NT2/D1 (cell line): ENCODE data around the gene STARD7.

ENCODE experiments used
- SUZ12 ChIP-seq: IDR thresholded peaks from 2 replicates; pipeline ENCODE4 v1.6.1; 2011; ENCODE audit not compliant: insufficient read length, insufficient read depth; ENCODE audit errors: extremely low read depth
- ZNF274 ChIP-seq: IDR thresholded peaks from 2 replicates; pipeline ENCODE4 v1.6.1; 2011; ENCODE audit warnings: mild to moderate bottlenecking, low read depth, low read length

DNA sequence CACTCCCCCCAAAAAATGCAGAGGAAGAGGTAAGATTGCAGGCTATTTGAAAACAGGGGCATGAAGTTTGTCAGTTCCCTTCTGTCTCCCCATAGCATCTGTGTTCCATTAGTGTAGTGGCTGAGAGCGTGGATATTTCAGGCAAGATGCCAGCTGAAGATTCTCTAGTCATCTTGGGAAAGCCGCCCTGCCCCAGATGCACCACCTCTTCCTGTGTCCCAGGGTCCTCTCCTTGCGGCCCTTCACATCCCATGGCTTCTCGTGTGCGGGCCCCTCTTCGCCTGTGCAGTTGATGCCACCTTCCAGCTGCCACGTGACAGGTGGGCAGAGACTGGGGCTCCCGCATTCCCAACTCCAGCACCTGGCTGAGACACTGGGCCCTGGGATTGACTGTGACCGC lies 41.0 kb upstream of the STARD7 start:
- no peak for TF ChIP-seq SUZ12
- TF ChIP-seq ZNF274, result no peak
